Measurements from ENCODE around the gene APOA5. TPM values are rescaled to one million over a fixed set of nuclear protein-coding genes. Genes with fewer than 3 reads are reported as not detected.

The APOA5 gene
- total and polyA plus RNA-seq, 2 of the 13 experiments (the other 11 are each of a cell fraction or from before 2014, with no cell fraction given) = 44.0 to 49.1 TPM

DNA sequence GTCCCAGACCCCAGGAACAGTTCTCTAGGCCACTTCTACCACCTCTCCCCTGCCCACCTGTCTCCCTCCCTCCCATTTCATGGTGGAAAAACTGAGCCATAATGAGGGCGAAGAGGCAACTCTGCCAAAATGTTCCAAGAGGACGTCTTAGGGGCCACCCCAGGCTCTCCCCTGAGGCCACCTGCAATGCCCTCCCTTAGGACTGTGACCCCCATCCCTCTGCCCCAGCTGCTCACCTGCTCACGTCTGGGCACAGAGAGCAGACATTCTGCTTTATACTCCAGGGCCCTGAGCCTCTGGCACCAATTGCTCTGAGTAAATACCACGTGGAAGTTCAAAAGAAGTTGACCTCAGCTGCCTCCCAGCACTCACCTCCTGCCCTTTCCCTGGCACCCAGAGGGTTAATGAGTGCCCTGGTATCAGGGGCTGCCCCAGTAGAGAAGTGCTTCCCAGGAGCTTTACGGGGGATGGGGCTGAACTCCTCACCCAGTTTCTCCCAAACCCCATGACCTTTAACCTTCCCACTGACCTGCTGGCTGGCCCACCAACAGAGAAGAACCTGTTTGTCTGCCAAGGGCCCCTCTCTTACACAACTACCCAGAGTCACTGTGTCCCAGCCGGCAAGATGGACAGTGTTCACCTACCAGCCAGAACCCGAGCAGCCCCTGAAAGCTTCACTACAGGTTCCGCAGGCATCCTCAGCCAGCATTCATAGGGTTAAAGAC is 627 bp upstream of the APOA5 start (continued):
- TF ChIP-seq, protein P1, sequence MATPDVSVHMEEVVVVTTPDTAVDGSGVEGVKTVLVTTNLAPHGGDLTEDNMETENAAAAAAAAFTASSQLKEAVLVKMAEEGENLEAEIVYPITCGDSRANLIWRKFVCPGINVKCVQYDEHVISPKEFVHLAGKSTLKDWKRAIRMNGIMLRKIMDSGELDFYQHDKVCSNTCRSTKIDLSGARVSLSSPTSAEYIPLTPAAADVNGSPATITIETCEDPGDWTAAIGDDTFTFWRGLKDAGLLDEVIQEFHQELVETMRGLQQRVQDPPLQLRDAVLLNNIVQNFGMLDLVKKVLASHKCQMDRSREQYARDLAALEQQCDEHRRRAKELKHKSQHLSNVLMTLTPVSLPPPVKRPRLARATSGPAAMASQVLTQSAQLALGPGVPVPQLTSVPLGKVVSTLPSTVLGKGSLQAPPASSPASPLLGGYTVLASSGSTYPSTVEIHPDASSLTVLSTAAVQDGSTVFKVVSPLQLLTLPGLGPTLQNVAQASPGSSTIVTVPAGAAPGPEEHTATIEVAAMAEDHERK (CRISPR knock-in tag; IDR thresholded peaks at IDR 0.05; ENCODE audit: low read depth) = no peak
- TF ChIP-seq, protein P2, sequence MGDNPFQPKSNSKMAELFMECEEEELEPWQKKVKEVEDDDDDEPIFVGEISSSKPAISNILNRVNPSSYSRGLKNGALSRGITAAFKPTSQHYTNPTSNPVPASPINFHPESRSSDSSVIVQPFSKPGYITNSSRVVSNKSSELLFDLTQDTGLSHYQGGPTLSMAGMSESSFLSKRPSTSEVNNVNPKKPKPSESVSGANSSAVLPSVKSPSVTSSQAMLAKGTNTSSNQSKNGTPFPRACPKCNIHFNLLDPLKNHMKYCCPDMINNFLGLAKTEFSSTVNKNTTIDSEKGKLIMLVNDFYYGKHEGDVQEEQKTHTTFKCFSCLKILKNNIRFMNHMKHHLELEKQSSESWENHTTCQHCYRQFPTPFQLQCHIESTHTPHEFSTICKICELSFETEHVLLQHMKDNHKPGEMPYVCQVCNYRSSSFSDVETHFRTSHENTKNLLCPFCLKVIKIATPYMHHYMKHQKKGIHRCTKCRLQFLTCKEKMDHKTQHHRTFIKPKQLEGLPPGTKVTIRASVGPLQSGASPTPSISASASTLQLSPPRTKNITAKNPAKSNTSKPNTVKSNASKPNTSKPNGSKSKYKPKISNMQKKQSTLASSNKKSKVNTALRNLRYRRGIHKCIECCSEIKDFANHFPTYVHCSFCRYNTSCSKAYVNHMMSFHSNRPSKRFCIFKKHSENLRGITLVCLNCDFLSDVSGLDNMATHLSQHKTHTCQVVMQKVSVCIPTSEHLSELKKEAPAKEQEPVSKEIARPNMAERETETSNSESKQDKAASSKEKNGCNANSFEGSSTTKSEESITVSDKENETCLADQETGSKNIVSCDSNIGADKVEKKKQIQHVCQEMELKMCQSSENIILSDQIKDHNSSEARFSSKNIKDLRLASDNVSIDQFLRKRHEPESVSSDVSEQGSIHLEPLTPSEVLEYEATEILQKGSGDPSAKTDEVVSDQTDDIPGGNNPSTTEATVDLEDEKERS (CRISPR knock-in tag; IDR thresholded peaks at IDR 0.05) = no peak
- no peak for TF ChIP-seq TBP (CRISPR knock-in tag; IDR thresholded peaks at IDR 0.05)
- TF ChIP-seq, protein P3, sequence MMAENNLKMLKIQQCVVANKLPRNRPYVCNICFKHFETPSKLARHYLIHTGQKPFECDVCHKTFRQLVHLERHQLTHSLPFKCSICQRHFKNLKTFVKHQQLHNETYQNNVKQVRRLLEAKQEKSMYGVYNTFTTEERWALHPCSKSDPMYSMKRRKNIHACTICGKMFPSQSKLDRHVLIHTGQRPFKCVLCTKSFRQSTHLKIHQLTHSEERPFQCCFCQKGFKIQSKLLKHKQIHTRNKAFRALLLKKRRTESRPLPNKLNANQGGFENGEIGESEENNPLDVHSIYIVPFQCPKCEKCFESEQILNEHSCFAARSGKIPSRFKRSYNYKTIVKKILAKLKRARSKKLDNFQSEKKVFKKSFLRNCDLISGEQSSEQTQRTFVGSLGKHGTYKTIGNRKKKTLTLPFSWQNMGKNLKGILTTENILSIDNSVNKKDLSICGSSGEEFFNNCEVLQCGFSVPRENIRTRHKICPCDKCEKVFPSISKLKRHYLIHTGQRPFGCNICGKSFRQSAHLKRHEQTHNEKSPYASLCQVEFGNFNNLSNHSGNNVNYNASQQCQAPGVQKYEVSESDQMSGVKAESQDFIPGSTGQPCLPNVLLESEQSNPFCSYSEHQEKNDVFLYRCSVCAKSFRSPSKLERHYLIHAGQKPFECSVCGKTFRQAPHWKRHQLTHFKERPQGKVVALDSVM (CRISPR knock-in tag; IDR thresholded peaks at IDR 0.05) = no peak
- 0 out of 2 replicates have a peak, but pooled peaks have one; percentile 34 for TF ChIP-seq ZNF766 (CRISPR knock-in tag; IDR thresholded peaks at IDR 0.05; ENCODE audit: borderline replicate concordance)
- no peak for TF ChIP-seq ZNF446 (CRISPR knock-in tag; IDR thresholded peaks at IDR 0.05)
- TF ChIP-seq ZNF124 (CRISPR knock-in tag; IDR thresholded peaks at IDR 0.05) = no peak
- TF ChIP-seq ZNF510 (CRISPR knock-in tag; IDR thresholded peaks at IDR 0.05; ENCODE audit: low read depth) = no peak
- TF ChIP-seq, protein P4, sequence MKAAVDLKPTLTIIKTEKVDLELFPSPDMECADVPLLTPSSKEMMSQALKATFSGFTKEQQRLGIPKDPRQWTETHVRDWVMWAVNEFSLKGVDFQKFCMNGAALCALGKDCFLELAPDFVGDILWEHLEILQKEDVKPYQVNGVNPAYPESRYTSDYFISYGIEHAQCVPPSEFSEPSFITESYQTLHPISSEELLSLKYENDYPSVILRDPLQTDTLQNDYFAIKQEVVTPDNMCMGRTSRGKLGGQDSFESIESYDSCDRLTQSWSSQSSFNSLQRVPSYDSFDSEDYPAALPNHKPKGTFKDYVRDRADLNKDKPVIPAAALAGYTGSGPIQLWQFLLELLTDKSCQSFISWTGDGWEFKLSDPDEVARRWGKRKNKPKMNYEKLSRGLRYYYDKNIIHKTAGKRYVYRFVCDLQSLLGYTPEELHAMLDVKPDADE (CRISPR knock-in tag; IDR thresholded peaks at IDR 0.05) = no peak
- TF ChIP-seq ZNF468 (CRISPR knock-in tag; IDR thresholded peaks at IDR 0.05) = no peak
- 0 out of 2 replicates have a peak, but pooled peaks have one; percentile 67 for TF ChIP-seq NFIC (IDR thresholded peaks at IDR 0.05; ENCODE audit: low read length)
- no peak for TF ChIP-seq FOXP1 (IDR thresholded peaks at IDR 0.05)
- TF ChIP-seq FOXP1 (CRISPR knock-in tag; IDR thresholded peaks at IDR 0.05) = peak; percentile 25; the same call in 1 of the 2 replicates
- TF ChIP-seq ZNF180 (CRISPR knock-in tag; IDR thresholded peaks at IDR 0.05; ENCODE audit: borderline replicate concordance, low read depth) = no peak
- peak; percentile 38; the same call in 1 of the 2 replicates for TF ChIP-seq DMAP1 (CRISPR knock-in tag; IDR thresholded peaks at IDR 0.05)
- TF ChIP-seq, protein P5, sequence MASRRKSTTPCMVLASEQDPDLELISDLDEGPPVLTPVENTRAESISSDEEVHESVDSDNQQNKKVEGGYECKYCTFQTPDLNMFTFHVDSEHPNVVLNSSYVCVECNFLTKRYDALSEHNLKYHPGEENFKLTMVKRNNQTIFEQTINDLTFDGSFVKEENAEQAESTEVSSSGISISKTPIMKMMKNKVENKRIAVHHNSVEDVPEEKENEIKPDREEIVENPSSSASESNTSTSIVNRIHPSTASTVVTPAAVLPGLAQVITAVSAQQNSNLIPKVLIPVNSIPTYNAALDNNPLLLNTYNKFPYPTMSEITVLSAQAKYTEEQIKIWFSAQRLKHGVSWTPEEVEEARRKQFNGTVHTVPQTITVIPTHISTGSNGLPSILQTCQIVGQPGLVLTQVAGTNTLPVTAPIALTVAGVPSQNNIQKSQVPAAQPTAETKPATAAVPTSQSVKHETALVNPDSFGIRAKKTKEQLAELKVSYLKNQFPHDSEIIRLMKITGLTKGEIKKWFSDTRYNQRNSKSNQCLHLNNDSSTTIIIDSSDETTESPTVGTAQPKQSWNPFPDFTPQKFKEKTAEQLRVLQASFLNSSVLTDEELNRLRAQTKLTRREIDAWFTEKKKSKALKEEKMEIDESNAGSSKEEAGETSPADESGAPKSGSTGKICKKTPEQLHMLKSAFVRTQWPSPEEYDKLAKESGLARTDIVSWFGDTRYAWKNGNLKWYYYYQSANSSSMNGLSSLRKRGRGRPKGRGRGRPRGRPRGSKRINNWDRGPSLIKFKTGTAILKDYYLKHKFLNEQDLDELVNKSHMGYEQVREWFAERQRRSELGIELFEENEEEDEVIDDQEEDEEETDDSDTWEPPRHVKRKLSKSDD (CRISPR knock-in tag; IDR thresholded peaks at IDR 0.05; ENCODE audit: low read depth) = peak; percentile 66; the same call in 1 of the 2 replicates
- TF ChIP-seq HCFC1 (IDR thresholded peaks at IDR 0.05; ENCODE audit: low read depth, low read length) = no peak
- TF ChIP-seq ZNF567 (CRISPR knock-in tag; IDR thresholded peaks at IDR 0.05; ENCODE audit: borderline replicate concordance) = no peak
- peak; percentile 71 for TF ChIP-seq HNF4G (IDR thresholded peaks at IDR 0.05; ENCODE audit: borderline replicate concordance, low read depth, low read length)
- peak; percentile 20; the same call in 1 of the 2 replicates for TF ChIP-seq HNF4G (CRISPR knock-in tag; IDR thresholded peaks at IDR 0.05; ENCODE audit: borderline replicate concordance, low read depth)

Data from HepG2 (cell line).